ENCODE measurements around the gene TMEM94. TPM values are rescaled to one million over a fixed set of nuclear protein-coding genes. Genes with fewer than 3 reads are reported as not detected.

Gene TMEM94
- total and polyA plus RNA-seq, 2 of the 8 experiments (the other 6 are each of a cell fraction or from before 2014, with no cell fraction given), result 54.8 to 69.9 TPM

GRCh38 chr17:75485688-75486087 is 29.3 kb downstream of the TMEM94 start (continued):
- no peak for TF ChIP-seq JUND (IDR thresholded peaks at IDR 0.05; ENCODE audit: low read length)

All from H1 (cell line).